ENCODE measurements around the gene DUSP22.

DUSP22 gene

GRCh38 chr6:340186-340955 lies 48.1 kb downstream of the DUSP22 start:
- DNase-seq (ENCODE audit: low read depth), result no peak

- DNase-seq (ENCODE audit: low read depth), result no peak
Observed at GRCh38 chr6:340991-341827, 48.9 kb downstream of the DUSP22 start.

- no peak for DNase-seq (ENCODE audit: low read depth)
Observed at GRCh38 chr6:341914-342831, 49.9 kb downstream of the DUSP22 start.

GRCh38 chr6:342832-343179 lies 50.5 kb downstream of the DUSP22 start:
- no peak for DNase-seq (ENCODE audit: low read depth)

GRCh38 chr6:343226-343935 lies 51.1 kb downstream of the DUSP22 start:
- no peak for DNase-seq (ENCODE audit: low read depth)

GRCh38 chr6:343960-344815 lies 51.9 kb downstream of the DUSP22 start:
- no peak for DNase-seq (ENCODE audit: low read depth)

- DNase-seq (ENCODE audit: low read depth), result no peak
Observed at GRCh38 chr6:344816-345340, 52.6 kb downstream of the DUSP22 start.

- DNase-seq (ENCODE audit: low read depth), result no peak
Observed at GRCh38 chr6:345747-346385, 53.6 kb downstream of the DUSP22 start.

GRCh38 chr6:346386-347030 lies 54.2 kb downstream of the DUSP22 start:
- no peak for DNase-seq (ENCODE audit: low read depth)

- DNase-seq (ENCODE audit: low read depth), result no peak
Observed at GRCh38 chr6:347232-347631, 54.9 kb downstream of the DUSP22 start.

GRCh38 chr6:347951-348859 lies 55.9 kb downstream of the DUSP22 start:
- DNase-seq (ENCODE audit: low read depth), result no peak

- DNase-seq (ENCODE audit: low read depth), result no peak
Observed at GRCh38 chr6:348860-349396, 56.6 kb downstream of the DUSP22 start.

GRCh38 chr6:349491-349921 lies 57.2 kb downstream of the DUSP22 start:
- DNase-seq (ENCODE audit: low read depth), result no peak

- no peak for DNase-seq (ENCODE audit: low read depth)
Observed at GRCh38 chr6:350371-350770, 58.1 kb downstream of the DUSP22 start.

- no peak for DNase-seq (ENCODE audit: low read depth)
Observed at GRCh38 chr6:351011-351866, 59.0 kb downstream of the DUSP22 start.

GRCh38 chr6:351867-352289 lies 59.6 kb downstream of the DUSP22 start:
- DNase-seq (ENCODE audit: low read depth), result no peak

GRCh38 chr6:352474-352873 lies 60.2 kb downstream of the DUSP22 start:
- DNase-seq (ENCODE audit: low read depth), result no peak

Data from stimulated activated CD4-positive, alpha-beta T cell treated with anti-CD3 and anti-CD28 coated beads, Interleukin-2, amount 100 ng/mL, for 4 hours (primary cell).